WERI-Rb-1 (cell line): Measurements from ENCODE around the gene GALNT1.

Source experiments
- DNase-seq: peaks from one replicate; pipeline ENCODE4 v3.0.0-alpha.2; 2020
- H3K27ac ChIP-seq: fragments of 250-450 bp; sonication (Bioruptor Pico); 2 replicates; pipeline ENCODE4 v1.5.1; 2020; ENCODE audit warnings: mild to moderate bottlenecking, moderate library complexity
- H3K27me3 ChIP-seq: fragments of 250-450 bp; sonication (Bioruptor Pico); 2 replicates; pipeline ENCODE4 v1.5.1; 2021; ENCODE audit warnings: mild to moderate bottlenecking, low read depth, moderate library complexity; ENCODE audit not compliant: insufficient read depth, severe bottlenecking
- H3K36me3 ChIP-seq: fragments of 250-450 bp; sonication (Bioruptor Pico); 2 replicates; pipeline ENCODE4 v1.5.1; 2020; ENCODE audit warnings: mild to moderate bottlenecking, moderate library complexity
- H3K4me3 ChIP-seq: 2 replicates; pipeline ENCODE4 v1.5.1; 2011; ENCODE audit warnings: low read depth, mild to moderate bottlenecking, control low read depth, low read length
- H3K9me3 ChIP-seq: fragments of 250-450 bp; sonication (Bioruptor Pico); 2 replicates; pipeline ENCODE4 v1.5.1; 2021; ENCODE audit warnings: mild to moderate bottlenecking, moderate library complexity; ENCODE audit not compliant: severe bottlenecking
- CTCF ChIP-seq: IDR thresholded peaks from 2 replicates; pipeline ENCODE4 v1.5.1; 2011; ENCODE audit warnings: low read depth, mild to moderate bottlenecking, control low read depth, inconsistent platforms, low read length

The GALNT1 gene

DNA sequence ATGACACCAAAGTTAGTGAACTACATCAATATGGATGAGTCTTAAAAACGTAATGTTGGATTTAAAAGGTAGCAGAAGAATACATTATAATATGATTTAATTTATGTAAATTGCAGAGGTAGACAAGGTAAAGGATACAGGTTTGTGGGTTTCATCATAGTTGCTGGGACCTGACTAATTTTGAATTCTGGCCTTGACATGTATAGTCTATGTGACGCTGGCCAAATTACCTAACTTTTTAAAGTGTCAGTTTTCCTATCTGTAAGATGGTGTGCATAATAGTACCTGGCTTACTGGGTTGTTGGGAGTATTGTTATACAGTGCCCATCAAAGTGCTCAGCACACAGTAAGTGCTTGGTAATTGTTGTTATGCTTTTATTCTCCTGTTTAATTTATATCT is 34.5 kb downstream of the GALNT1 start:
- DNase-seq: no peak
- Histone ChIP-seq H3K27ac (no peak overlapping the region), H3K9me3 (no peaks in the 10 kb centered on the region), H3K27me3 (no peaks in the 10 kb centered on the region), H3K36me3 (no peaks in the 10 kb centered on the region), H3K4me3 (no peak overlapping the region)
- TF ChIP-seq CTCF: no peak

DNA sequence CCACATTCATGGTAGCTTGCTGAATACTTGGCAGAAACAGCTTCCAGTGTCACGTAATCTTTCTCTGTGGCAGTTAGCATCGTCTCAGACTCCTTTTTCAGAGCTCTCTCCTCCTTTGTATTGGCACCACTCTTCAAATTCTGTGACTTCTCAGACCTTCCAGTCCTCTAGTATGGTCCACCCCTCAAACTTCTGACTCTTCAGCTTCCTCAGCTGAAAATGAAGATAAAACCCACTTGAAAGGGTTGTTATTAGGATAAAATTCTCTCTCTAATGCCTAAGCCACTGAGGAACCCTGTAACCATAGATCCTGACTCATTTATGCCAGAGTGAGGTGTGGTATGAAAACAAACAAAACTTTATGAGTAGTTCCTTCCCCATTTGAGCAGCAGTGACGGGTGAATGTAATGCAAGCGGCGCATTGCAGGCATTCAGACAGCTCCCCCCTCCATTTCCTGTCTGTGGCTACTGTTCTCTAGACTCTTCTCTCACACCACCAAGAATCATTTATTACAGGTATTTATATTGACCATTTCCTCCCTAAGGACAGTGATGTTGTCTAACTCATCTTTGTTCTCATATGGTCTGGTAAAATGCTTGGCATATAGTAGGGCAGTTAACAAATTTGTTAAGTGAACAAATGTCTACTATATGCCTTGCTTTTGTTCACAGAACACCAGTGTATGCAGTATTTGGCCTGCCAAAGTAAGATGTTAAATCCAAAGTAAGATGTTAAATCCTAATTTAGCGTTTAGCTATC is 35.3 kb downstream of the GALNT1 start:
- no peak for DNase-seq
- no peak overlapping the region for H3K4me3 ChIP-seq
- H3K27ac ChIP-seq: no peak overlapping the region

DNA sequence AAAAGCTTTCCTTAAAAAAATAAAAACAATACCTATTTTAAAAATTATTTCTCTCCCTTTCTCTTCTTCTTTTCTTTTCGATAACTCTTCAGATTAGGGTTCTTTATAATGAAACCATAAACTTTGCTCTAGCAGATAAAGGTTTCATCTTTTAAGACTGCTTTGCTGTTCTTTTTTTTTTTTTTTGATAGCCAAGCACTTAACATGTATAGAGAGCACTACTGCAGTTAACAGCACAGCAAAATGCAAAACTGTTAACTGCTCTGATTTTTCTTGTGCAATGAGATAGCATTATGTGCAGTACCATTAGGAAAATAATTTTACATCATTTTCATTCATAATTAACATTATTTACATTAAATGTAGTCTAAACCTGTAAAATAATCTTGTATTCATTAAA is 36.3 kb downstream of the GALNT1 start:
- no peak for TF ChIP-seq CTCF
- H3K27ac ChIP-seq: no peak overlapping the region
- H3K9me3 ChIP-seq: no peaks in the 10 kb centered on the region

More for the DNA sequence above, 35.3 kb downstream of the GALNT1 start:
- Histone ChIP-seq H3K27me3 (no peaks in the 10 kb centered on the region), H3K9me3 (no peaks in the 10 kb centered on the region), H3K36me3 (no peaks in the 10 kb centered on the region)
- no peak for TF ChIP-seq CTCF

DNA sequence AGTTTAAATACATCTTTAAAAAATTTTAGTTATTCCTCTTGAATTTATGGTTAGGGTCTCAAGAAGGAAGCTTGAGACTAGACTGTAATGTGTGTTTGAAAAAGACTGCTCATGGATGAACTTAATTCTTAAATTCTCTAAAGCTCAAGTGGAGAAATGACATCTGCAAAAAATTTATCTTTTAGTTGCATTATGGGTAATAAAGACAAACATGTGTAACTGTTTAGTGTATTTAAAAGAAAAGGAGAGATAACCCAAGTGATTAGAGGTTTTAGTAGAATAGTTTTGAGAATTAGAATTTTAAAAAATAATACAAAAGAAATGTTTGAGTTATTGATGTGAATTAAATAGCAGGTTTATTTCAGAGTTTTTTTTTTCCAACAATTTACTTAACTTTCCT is 36.7 kb downstream of the GALNT1 start:
- H3K4me3 ChIP-seq: no peak overlapping the region
- no peak for DNase-seq
- no peaks in the 10 kb centered on the region for H3K36me3 ChIP-seq
- H3K9me3 ChIP-seq: no peaks in the 10 kb centered on the region
- no peak overlapping the region for H3K27ac ChIP-seq
- TF ChIP-seq CTCF: no peak
- H3K27me3 ChIP-seq: no peaks in the 10 kb centered on the region

More for the DNA sequence above, 36.3 kb downstream of the GALNT1 start:
- Histone ChIP-seq H3K4me3 (no peak overlapping the region), H3K36me3 (no peaks in the 10 kb centered on the region), H3K27me3 (no peaks in the 10 kb centered on the region)
- DNase-seq: no peak

- H3K4me3 ChIP-seq: no peak overlapping the region
- H3K9me3 ChIP-seq: no peaks in the 10 kb centered on the region
- no peak for TF ChIP-seq CTCF
- no peaks in the 10 kb centered on the region for H3K27me3 ChIP-seq
- DNase-seq: no peak
- H3K36me3 ChIP-seq: no peaks in the 10 kb centered on the region
- no peak overlapping the region for H3K27ac ChIP-seq
These were observed 37.2 kb downstream of the GALNT1 start for GRCh38 chr18:35618696-35619095.

GRCh38 chr18:35619464-35619863 is 37.9 kb downstream of the GALNT1 start:
- no peak for TF ChIP-seq CTCF
- Histone ChIP-seq H3K27ac (no peak overlapping the region), H3K27me3 (no peaks in the 10 kb centered on the region), H3K9me3 (no peaks in the 10 kb centered on the region), H3K36me3 (no peaks in the 10 kb centered on the region), H3K4me3 (no peak overlapping the region)
- DNase-seq: no peak
